Umbilical cord (tissue), 2 donors: ENCODE results near the gene DELE1. TPM values are rescaled to one million over a fixed set of nuclear protein-coding genes. Genes with fewer than 3 reads are reported as not detected.

ENCODE experiments used
- DNase-seq: peaks from one replicate; pipeline ENCODE4 v3.0.0-alpha.2; 2015; ENCODE audit warnings: low spot score
- total RNA-seq: library from RNA; depleted of rRNA; stranded (reverse); fragments of >200 nt; gene quantifications from one replicate; pipeline ENCODE4 v1.2.3, GENCODE V29; 2014; ENCODE audit warnings: low replicate concordance; ENCODE audit not compliant: insufficient read depth

Gene DELE1
- total RNA-seq, 1 donor from 2014 or later = 63.8 TPM

GRCh38 chr5:141957367-141957996 lies 33.8 kb downstream of the DELE1 start:
- DNase-seq = no peak

- DNase-seq = peak; percentile 63
Measured at GRCh38 chr5:141958113-141958512, 34.4 kb downstream of the DELE1 start, which contains the start of gene PCDH12. Gene PCDH12 (minus strand): TSS chr5:141958202. CDS start chr5:141957851, 351 bp downstream.

- DNase-seq = no peak
Measured at GRCh38 chr5:141958546-141959172, 35.0 kb downstream of the DELE1 start.

GRCh38 chr5:141960018-141960417 lies 36.3 kb downstream of the DELE1 start:
- no peak for DNase-seq

GRCh38 chr5:141960449-141961323 lies 37.0 kb downstream of the DELE1 start:
- peak; percentile 95 for DNase-seq

GRCh38 chr5:141961466-141961865 lies 37.8 kb downstream of the DELE1 start:
- DNase-seq = no peak

GRCh38 chr5:141963701-141964100 lies 40.0 kb downstream of the DELE1 start:
- DNase-seq = no peak

- DNase-seq = no peak
Measured at GRCh38 chr5:141965071-141965470, 41.4 kb downstream of the DELE1 start.

- DNase-seq = no peak
Measured at GRCh38 chr5:141966275-141966962, 42.7 kb downstream of the DELE1 start.

- DNase-seq = no peak
Measured at GRCh38 chr5:141966963-141967333, 43.3 kb downstream of the DELE1 start.

- DNase-seq = peak; percentile 97
Measured at GRCh38 chr5:141968914-141969608, 45.4 kb downstream of the DELE1 start, which contains the start of gene RNF14. Gene RNF14 (plus strand): TSS chr5:141969105. CDS start chr5:141973589, 4,484 bp downstream.

- DNase-seq = no peak
Measured at GRCh38 chr5:141969783-141970771, 46.4 kb downstream of the DELE1 start.

GRCh38 chr5:141973871-141974595 lies 50.4 kb downstream of the DELE1 start:
- no peak for DNase-seq

GRCh38 chr5:141976176-141976575 lies 52.5 kb downstream of the DELE1 start:
- DNase-seq = no peak

GRCh38 chr5:141978389-141978788 lies 54.7 kb downstream of the DELE1 start:
- DNase-seq = no peak

- DNase-seq = no peak
Measured at GRCh38 chr5:141982626-141983025, 59.0 kb downstream of the DELE1 start.

GRCh38 chr5:141986072-141986471 lies 62.4 kb downstream of the DELE1 start:
- DNase-seq = no peak

GRCh38 chr5:141989720-141990119 lies 66.0 kb downstream of the DELE1 start:
- no peak for DNase-seq
